ENCODE measurements around the gene EGR2. TPM values are rescaled to one million over a fixed set of nuclear protein-coding genes. Genes with fewer than 3 reads are reported as not detected.

Gene EGR2
- total RNA-seq, 3 donors from 2014 or later = 0.32 to 9.2 (median 4.3) TPM

GRCh38 chr10:62805231-62806099, 10.7 kb downstream of the EGR2 start:
- Histone ChIP-seq H3K27ac (peak overlapping the region; percentile 95 to 98), H3K4me1 (peaks cover 0 to 7% of the 10 kb centered on the region in 2 donors), H3K9me3 (no peaks in the 10 kb centered on the region), H3K36me3 (no peaks in the 10 kb centered on the region), H3K27me3 (no peaks in the 10 kb centered on the region), H3K4me3 (peak overlapping the region; percentile 81 to 98 (median 86))
- DNase-seq (ENCODE audit: low spot score in 2 of 2) = peak in 1 of 2 donors; percentile 19
- TF ChIP-seq POLR2AphosphoS5 (IDR thresholded peaks at IDR 0.05) (no peak), CTCF (IDR thresholded peaks at IDR 0.05) (no peak), POLR2A (IDR thresholded peaks at IDR 0.05) (no peak)
- intact Hi-C loops (cut with DNase I; ENCODE audit: low total_unique reads) = no loop called here

GRCh38 chr10:62804356-62805230, 11.6 kb downstream of the EGR2 start, which contains the start of gene ADO:
TSS of gene ADO (plus strand) at chr10:62804720. CDS start at chr10:62805060, 340 bp downstream.
- intact Hi-C loops (cut with DNase I; ENCODE audit: low total_unique reads) = no loop called here
- no peaks in the 10 kb centered on the region for H3K27me3 ChIP-seq

GRCh38 chr10:62803724-62804355, 12.3 kb downstream of the EGR2 start:
- no peak for DNase-seq (ENCODE audit: low spot score in 2 of 2)
- peak overlapping the region; percentile 81 to 98 (median 86) for H3K4me3 ChIP-seq
- no peaks in the 10 kb centered on the region for H3K27me3 ChIP-seq
- peak overlapping the region; percentile 95 to 98 for H3K27ac ChIP-seq
- peaks cover 0 to 7% of the 10 kb centered on the region in 2 donors for H3K4me1 ChIP-seq
- TF ChIP-seq CTCF (IDR thresholded peaks at IDR 0.05) (no peak), POLR2AphosphoS5 (IDR thresholded peaks at IDR 0.05) (no peak), POLR2A (IDR thresholded peaks at IDR 0.05) (no peak)
- no peaks in the 10 kb centered on the region for H3K9me3 ChIP-seq
- intact Hi-C loops (cut with DNase I; ENCODE audit: low total_unique reads) = no loop called here
- no peaks in the 10 kb centered on the region for H3K36me3 ChIP-seq

More at GRCh38 chr10:62804356-62805230, 11.6 kb downstream of the EGR2 start, which contains the start of gene ADO:
- peaks cover 0 to 7% of the 10 kb centered on the region in 2 donors for H3K4me1 ChIP-seq
- H3K9me3 ChIP-seq = no peaks in the 10 kb centered on the region
- peak within 1 kb of the TSS; percentile 95 to 98 for H3K27ac ChIP-seq
- no peaks in the 10 kb centered on the region for H3K36me3 ChIP-seq
- peak within 1 kb of the TSS; percentile 81 to 98 (median 86) for H3K4me3 ChIP-seq
- TF ChIP-seq POLR2AphosphoS5 (IDR thresholded peaks at IDR 0.05) (peak; percentile 55 to 79 (median 74)), POLR2A (IDR thresholded peaks at IDR 0.05) (no peak), CTCF (IDR thresholded peaks at IDR 0.05) (peak in 2 of 3 donors; percentile 11 to 26)
- DNase-seq (ENCODE audit: low spot score in 2 of 2) = peak; percentile 68 to 69

GRCh38 chr10:62801871-62802270, 14.3 kb downstream of the EGR2 start:
- Histone ChIP-seq H3K27me3 (no peaks in the 10 kb centered on the region), H3K4me1 (no peaks in the 10 kb centered on the region), H3K27ac (no peak overlapping the region), H3K4me3 (no peak overlapping the region), H3K9me3 (no peaks in the 10 kb centered on the region), H3K36me3 (no peaks in the 10 kb centered on the region)
- intact Hi-C loops (cut with DNase I; ENCODE audit: low total_unique reads) = no loop called here
- no peak for DNase-seq (ENCODE audit: low spot score in 2 of 2)
- no peak for TF ChIP-seq POLR2A (IDR thresholded peaks at IDR 0.05)
- TF ChIP-seq CTCF (IDR thresholded peaks at IDR 0.05) = no peak
- TF ChIP-seq POLR2AphosphoS5 (IDR thresholded peaks at IDR 0.05) = no peak

Data from breast epithelium (tissue), 4 donors.